Osteoblast (primary cell): Measurements from ENCODE around the gene REXO1. TPM values are rescaled to one million over a fixed set of nuclear protein-coding genes. Genes with fewer than 3 reads are reported as not detected.
"Not testable (repeated sequence)": the region's sequence is repeated elsewhere in the genome, so short reads cannot be mapped to it uniquely, and the experiment has no call there.

Experiments
- DNase-seq: peaks from one replicate; pipeline ENCODE4 v3.0.0; 2011; ENCODE audit warnings: low spot score, mixed read lengths; ENCODE audit not compliant: insufficient read length; ENCODE audit errors: missing footprints
- H2AFZ ChIP-seq: 2 replicates; pipeline ENCODE4 v1.6.0; 2011; ENCODE audit warnings: mild to moderate bottlenecking, low read length
- H3K27ac ChIP-seq: 2 replicates; pipeline ENCODE4 v1.5.1; 2011; ENCODE audit warnings: mild to moderate bottlenecking, low read depth, low read length, moderate library complexity
- H3K27me3 ChIP-seq: 2 replicates; pipeline ENCODE4 v1.6.0; 2012; ENCODE audit warnings: mild to moderate bottlenecking, control low read depth, inconsistent platforms, low read length, moderate library complexity; ENCODE audit not compliant: insufficient read depth
- H3K36me3 ChIP-seq: 2 replicates; pipeline ENCODE4 v1.5.1; 2011; ENCODE audit warnings: mild to moderate bottlenecking, low read length, control low read depth, moderate library complexity; ENCODE audit not compliant: insufficient read depth
- H3K4me1 ChIP-seq: 2 replicates; pipeline ENCODE4 v1.5.1; 2011; ENCODE audit warnings: mild to moderate bottlenecking, low read length, control low read depth, moderate library complexity; ENCODE audit not compliant: insufficient read depth
- H3K4me2 ChIP-seq: 2 replicates; pipeline ENCODE4 v1.6.0; 2011; ENCODE audit warnings: mild to moderate bottlenecking, low read length; ENCODE audit not compliant: insufficient read depth
- H3K4me3 ChIP-seq: fragments of 200-600 bp; sonication (generic); 3 replicates; pipeline ENCODE4 v1.5.1; 2012; ENCODE audit warnings: mild to moderate bottlenecking, low read length, inconsistent platforms; ENCODE audit not compliant: insufficient read depth
- H3K79me2 ChIP-seq: 2 replicates; pipeline ENCODE4 v1.6.0; 2012; ENCODE audit warnings: mild to moderate bottlenecking, low read length, control low read depth, inconsistent platforms; ENCODE audit not compliant: insufficient read depth
- H3K9me3 ChIP-seq: 2 replicates; pipeline ENCODE4 v1.5.1; 2011; ENCODE audit warnings: low read depth, low read length, control low read depth
- H4K20me1 ChIP-seq: 2 replicates; pipeline ENCODE4 v1.6.0; 2012; ENCODE audit warnings: mild to moderate bottlenecking, low read length, control low read depth; ENCODE audit not compliant: insufficient read depth
- total RNA-seq: library from RNA; depleted of rRNA; stranded (reverse); fragments of >200 nt; gene quantifications from 2 replicates; pipeline ENCODE4 v1.2.3, GENCODE V29; 2012
- TF ChIP-seq, protein P1 (sequence below): IDR thresholded peaks from 2 replicates; pipeline ENCODE4 v1.5.1; 2011; ENCODE audit warnings: mild to moderate bottlenecking, low read depth, low read length, moderate library complexity; ENCODE audit errors: extremely low read depth

REXO1 gene
- total RNA-seq, 1 donor: 9.4 TPM

DNA sequence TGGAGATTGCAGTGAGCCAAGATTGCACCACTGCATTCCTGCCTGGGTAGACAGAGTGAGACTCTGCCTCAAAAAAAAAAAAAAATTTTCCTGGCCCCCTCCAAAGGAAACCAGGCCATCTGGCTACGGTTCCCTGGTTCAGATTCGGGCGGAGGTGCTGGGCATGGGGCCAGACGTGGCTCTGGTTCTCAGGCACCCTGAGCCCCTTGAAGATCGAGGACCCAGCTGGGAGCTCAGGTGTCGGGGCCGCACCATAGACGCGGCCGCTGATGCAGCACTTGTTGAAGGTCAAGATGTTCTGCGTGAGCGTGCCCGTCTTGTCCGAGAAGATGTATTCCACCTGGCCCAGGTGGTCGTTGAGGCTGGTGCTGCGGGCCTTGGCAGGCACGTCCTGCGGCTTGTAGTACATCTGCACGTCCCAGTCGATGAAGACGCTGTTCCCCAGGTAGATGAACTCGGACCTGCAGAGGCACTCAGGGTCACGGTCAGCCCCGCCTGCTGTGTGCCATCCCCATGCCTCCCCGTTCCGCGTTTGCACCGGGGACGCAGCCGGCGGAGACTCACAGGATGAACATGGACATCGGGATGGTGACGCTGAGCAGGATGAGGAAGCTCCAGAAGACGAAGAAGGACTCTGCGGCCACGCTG is 48.5 kb downstream of the REXO1 start:
- TF ChIP-seq, protein P1, sequence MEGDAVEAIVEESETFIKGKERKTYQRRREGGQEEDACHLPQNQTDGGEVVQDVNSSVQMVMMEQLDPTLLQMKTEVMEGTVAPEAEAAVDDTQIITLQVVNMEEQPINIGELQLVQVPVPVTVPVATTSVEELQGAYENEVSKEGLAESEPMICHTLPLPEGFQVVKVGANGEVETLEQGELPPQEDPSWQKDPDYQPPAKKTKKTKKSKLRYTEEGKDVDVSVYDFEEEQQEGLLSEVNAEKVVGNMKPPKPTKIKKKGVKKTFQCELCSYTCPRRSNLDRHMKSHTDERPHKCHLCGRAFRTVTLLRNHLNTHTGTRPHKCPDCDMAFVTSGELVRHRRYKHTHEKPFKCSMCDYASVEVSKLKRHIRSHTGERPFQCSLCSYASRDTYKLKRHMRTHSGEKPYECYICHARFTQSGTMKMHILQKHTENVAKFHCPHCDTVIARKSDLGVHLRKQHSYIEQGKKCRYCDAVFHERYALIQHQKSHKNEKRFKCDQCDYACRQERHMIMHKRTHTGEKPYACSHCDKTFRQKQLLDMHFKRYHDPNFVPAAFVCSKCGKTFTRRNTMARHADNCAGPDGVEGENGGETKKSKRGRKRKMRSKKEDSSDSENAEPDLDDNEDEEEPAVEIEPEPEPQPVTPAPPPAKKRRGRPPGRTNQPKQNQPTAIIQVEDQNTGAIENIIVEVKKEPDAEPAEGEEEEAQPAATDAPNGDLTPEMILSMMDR: no peak
- no peaks in the 10 kb centered on the region for H3K4me1 ChIP-seq
- no peak overlapping the region for H3K4me2 ChIP-seq
- H3K36me3 ChIP-seq: no peaks in the 10 kb centered on the region
- H4K20me1 ChIP-seq: no peaks in the 10 kb centered on the region
- no peak overlapping the region for H3K27ac ChIP-seq
- no peaks in the 10 kb centered on the region for H3K9me3 ChIP-seq
- no peak for DNase-seq
- H3K4me3 ChIP-seq: no peak overlapping the region
- no peaks in the 10 kb centered on the region for H3K79me2 ChIP-seq
- H2AFZ ChIP-seq: no peak overlapping the region
- H3K27me3 ChIP-seq: peaks cover 3% of the 10 kb centered on the region

DNA sequence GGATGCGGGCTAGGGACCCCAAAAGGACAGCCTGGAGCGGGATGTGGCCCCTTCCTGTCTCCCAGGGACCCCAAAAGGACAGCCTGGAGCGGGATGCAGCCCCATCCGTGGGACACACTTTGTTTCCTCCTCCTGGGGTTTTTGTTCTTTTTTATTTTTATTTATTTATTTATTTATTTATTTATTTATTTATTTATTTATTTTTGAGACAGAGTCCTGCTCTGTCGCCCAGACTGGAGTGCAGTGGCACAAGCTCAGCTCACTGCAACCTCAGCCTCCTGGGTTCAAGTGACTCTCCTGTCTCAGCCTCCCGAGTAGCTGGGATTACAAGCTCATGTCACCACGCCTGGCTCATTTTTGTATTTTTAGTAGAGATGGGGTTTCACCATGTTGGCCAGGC is 51.0 kb downstream of the REXO1 start:
- not testable (repeated sequence) for H3K9me3 ChIP-seq, H3K36me3 ChIP-seq, H4K20me1 ChIP-seq, H2AFZ ChIP-seq, H3K4me3 ChIP-seq, H3K4me1 ChIP-seq, H3K4me2 ChIP-seq, DNase-seq, H3K27ac ChIP-seq, H3K79me2 ChIP-seq, H3K27me3 ChIP-seq

DNA sequence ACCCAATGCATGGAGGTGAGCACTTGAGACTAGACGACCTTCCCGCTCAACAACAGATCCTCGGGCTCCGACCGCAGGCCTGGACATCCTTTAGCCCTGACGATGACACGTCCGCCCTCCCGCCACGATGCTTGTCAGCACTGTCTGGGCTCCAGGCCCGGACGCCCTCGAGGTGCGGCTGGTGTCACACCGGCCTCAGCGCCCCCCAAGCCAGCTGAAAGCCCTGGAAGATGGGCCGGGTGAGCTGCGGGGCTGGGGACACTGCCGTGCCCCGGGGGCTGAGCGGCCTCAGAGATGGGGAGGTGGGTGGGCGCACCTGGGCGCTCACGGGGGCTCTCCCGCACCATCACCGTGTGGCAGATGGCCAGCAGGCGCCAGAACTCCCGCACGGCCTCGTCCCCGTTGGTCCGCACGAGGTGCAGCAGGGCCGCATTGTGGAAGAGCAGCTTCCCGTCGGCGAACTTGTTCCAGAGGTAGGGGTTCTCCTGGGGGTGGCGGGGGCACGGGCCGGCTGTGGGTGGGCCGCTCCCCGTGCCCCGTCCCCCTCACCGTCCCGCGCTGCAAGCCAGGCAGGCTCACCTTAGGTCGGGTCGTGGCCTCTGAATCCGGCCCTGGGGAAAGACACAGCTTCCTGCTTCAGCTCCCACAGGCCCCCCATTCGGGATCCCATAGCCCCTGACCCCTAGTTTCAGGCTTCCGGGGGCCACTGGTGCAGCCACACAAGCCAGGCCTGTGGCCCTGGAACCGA is 51.7 kb downstream of the REXO1 start:
- H3K4me1 ChIP-seq: no peaks in the 10 kb centered on the region
- no peak overlapping the region for H3K4me2 ChIP-seq
- H3K27me3 ChIP-seq: peaks cover 3% of the 10 kb centered on the region
- no peak overlapping the region for H3K27ac ChIP-seq
- H3K4me3 ChIP-seq: no peak overlapping the region
- DNase-seq: no peak
- TF ChIP-seq, protein P1: no peak
- H3K79me2 ChIP-seq: no peaks in the 10 kb centered on the region
- H2AFZ ChIP-seq: no peak overlapping the region
- H3K36me3 ChIP-seq: no peaks in the 10 kb centered on the region
- H3K9me3 ChIP-seq: no peaks in the 10 kb centered on the region
- no peaks in the 10 kb centered on the region for H4K20me1 ChIP-seq

DNA sequence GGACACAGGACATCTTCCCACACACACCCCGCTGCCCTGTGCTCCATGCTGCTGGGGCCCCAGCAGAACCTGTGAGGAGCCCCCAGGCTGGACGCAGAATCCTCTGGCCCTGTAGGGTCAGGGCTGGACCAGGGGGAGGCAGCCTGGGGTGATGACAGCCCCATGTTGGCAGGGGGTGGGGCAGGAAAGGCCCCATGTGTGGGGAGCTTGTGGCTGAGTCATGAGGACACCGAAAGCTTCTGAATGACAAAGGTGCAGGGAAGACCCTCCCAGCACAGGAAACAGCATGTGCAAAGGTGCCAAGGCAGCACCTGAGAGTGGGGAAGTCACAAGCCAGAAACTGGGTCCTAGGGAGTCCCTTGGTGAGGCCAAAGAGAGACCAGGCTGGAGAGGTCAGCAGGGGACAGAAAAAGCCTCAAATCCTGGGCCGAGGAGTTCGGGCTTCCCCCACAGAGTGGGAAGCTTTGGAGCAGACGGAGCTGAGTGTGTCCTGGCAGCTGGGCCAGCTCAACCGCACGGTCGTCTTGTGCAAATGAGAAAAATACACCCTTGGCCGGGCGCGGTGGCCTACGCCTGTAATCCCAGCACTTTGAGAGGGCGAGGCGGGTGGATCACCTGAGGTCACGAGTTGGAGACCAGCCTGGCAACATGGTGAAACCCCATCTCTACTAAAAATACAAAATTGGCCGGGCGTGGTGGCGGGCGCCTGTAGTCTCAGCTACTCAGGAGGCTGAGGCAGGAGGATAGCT is 53.7 kb downstream of the REXO1 start:
- TF ChIP-seq, protein P1: no peak
- no peaks in the 10 kb centered on the region for H3K36me3 ChIP-seq
- no peak for DNase-seq
- peaks cover 3% of the 10 kb centered on the region for H3K27me3 ChIP-seq
- no peak overlapping the region for H3K27ac ChIP-seq
- H3K79me2 ChIP-seq: no peaks in the 10 kb centered on the region
- H3K4me3 ChIP-seq: no peak overlapping the region
- no peak overlapping the region for H2AFZ ChIP-seq
- H3K9me3 ChIP-seq: no peaks in the 10 kb centered on the region
- H3K4me1 ChIP-seq: no peaks in the 10 kb centered on the region
- H3K4me2 ChIP-seq: no peak overlapping the region
- no peaks in the 10 kb centered on the region for H4K20me1 ChIP-seq
